Left lung (tissue), 10 donors: Measurements from ENCODE around the gene FOCAD. TPM values are rescaled to one million over a fixed set of nuclear protein-coding genes. Genes with fewer than 3 reads are reported as not detected.
A peak's percentile ranks its signal among the peaks of the same experiment; 100 is the strongest.

Source experiments
- ATAC-seq: fragments of 200-7000 bp; cut with Tn5 transposase; one replicate; pipeline ENCODE4 v1.9.1; 2020; ENCODE audit warnings: moderate library complexity
- DNase-seq, 4 donors: peaks; one replicate each; pipeline ENCODE4 v3.0.0-alpha.2; 2013 to 2020
- H3K27ac ChIP-seq, 2 donors: fragments of 200-600 bp; sonication (generic) in 1 of 2; one replicate each; pipeline versions ENCODE4 v1.5.0 to v1.8.0; 2020 to 2021
- H3K27me3 ChIP-seq, 2 donors: fragments of 200-600 bp; sonication (generic) in 1 of 2; one replicate each; pipeline versions ENCODE4 v1.5.0 to v1.8.0; 2020 to 2021
- H3K36me3 ChIP-seq, 2 donors: fragments of 200-600 bp; sonication (generic) in 1 of 2; one replicate each; pipeline versions ENCODE4 v1.5.0 to v1.8.0; 2020 to 2021
- H3K4me1 ChIP-seq, 2 donors: fragments of 200-600 bp; one replicate each; pipeline ENCODE4 v1.8.0; 2021
- H3K4me3 ChIP-seq, 2 donors: fragments of 200-600 bp; sonication (generic) in 1 of 2; one replicate each; pipeline versions ENCODE4 v1.5.0 to v1.8.0; 2020 to 2021; ENCODE audit warnings: mild to moderate bottlenecking in 1 of 2
- H3K9me3 ChIP-seq, 2 donors: fragments of 200-600 bp; sonication (generic) in 1 of 2; one replicate each; pipeline versions ENCODE4 v1.5.0 to v1.8.0; 2020 to 2021
- CTCF ChIP-seq, 2 donors: fragments of 200-600 bp; sonication (generic) in 1 of 2; IDR thresholded peaks; one replicate each; pipeline versions ENCODE4 v1.5.0 to v1.8.0; 2021; ENCODE audit warnings: antibody characterized with exemption in 2 of 2
- intact Hi-C, 2 donors: fragments of 100-400 bp; cut with DNase I; formaldehyde crosslinking; loops; one replicate each; pipeline versions ENCODE4 v1.11.2 to v1.14.2; 2022
- polyA plus RNA-seq, 6 donors: library from polyadenylated mRNA; unstranded; fragments of 120-200 nt; gene quantifications; one replicate each; pipeline ENCODE4 v1.2.1, GENCODE V29; 2013; ENCODE audit not compliant: insufficient read length in 6 of 6
- total RNA-seq, 2 donors: library from RNA; stranded (reverse); fragmentation: NEBNext Ultra II Directional; extraction: Animal tissue kit (Norgen Biotek cat#: 25700); gene quantifications; one replicate each; pipeline ENCODE4 v1.2.1, GENCODE V29; 2021
- donor health status: DM: no; HTN: yes; CAD: no.
- donor health status: DM: no; HTN: no; CAD: no.

The FOCAD gene
- total and polyA plus RNA-seq, 8 donors = 23.6 to 43.1 (median 29.9) TPM

- Histone ChIP-seq H3K27me3 (no peaks in the 10 kb centered on the region), H3K27ac (no peak overlapping the region), H3K36me3 (no peaks in the 10 kb centered on the region), H3K4me3 (peak overlapping the region in 1 of 2 donors; percentile 42), H3K4me1 (no peaks in the 10 kb centered on the region), H3K9me3 (no peaks in the 10 kb centered on the region)
- DNase-seq (no peak), ATAC-seq (no peak)
- no peak for TF ChIP-seq CTCF (IDR thresholded peaks at IDR 0.05)
- intact Hi-C loops = no loop called here
These were observed 24.5 kb upstream of the FOCAD start for GRCh38 chr9:20659474-20659967.

GRCh38 chr9:20662156-20662555 lies 21.9 kb upstream of the FOCAD start:
- no peak for TF ChIP-seq CTCF (IDR thresholded peaks at IDR 0.05)
- Histone ChIP-seq H3K4me3 (no peak overlapping the region), H3K36me3 (no peaks in the 10 kb centered on the region), H3K4me1 (no peaks in the 10 kb centered on the region), H3K27ac (no peak overlapping the region), H3K9me3 (no peaks in the 10 kb centered on the region), H3K27me3 (no peaks in the 10 kb centered on the region)
- ATAC-seq = no peak
- no peak for DNase-seq
- intact Hi-C loops = no loop called here

GRCh38 chr9:20663133-20663532 lies 20.9 kb upstream of the FOCAD start:
- DNase-seq (no peak), ATAC-seq (no peak)
- no peaks in the 10 kb centered on the region for H3K4me1 ChIP-seq
- intact Hi-C loops = no loop called here
- no peaks in the 10 kb centered on the region for H3K27me3 ChIP-seq
- TF ChIP-seq CTCF (IDR thresholded peaks at IDR 0.05) = no peak
- no peaks in the 10 kb centered on the region for H3K9me3 ChIP-seq
- H3K27ac ChIP-seq = no peak overlapping the region
- H3K4me3 ChIP-seq = no peak overlapping the region
- no peaks in the 10 kb centered on the region for H3K36me3 ChIP-seq

GRCh38 chr9:20664501-20664900 lies 19.6 kb upstream of the FOCAD start:
- H3K27me3 ChIP-seq = no peaks in the 10 kb centered on the region
- no peaks in the 10 kb centered on the region for H3K4me1 ChIP-seq
- no peak for TF ChIP-seq CTCF (IDR thresholded peaks at IDR 0.05)
- H3K36me3 ChIP-seq = no peaks in the 10 kb centered on the region
- DNase-seq (no peak), ATAC-seq (no peak)
- no peak overlapping the region for H3K4me3 ChIP-seq
- intact Hi-C loops = no loop called here
- H3K9me3 ChIP-seq = no peaks in the 10 kb centered on the region
- H3K27ac ChIP-seq = no peak overlapping the region

GRCh38 chr9:20670395-20670794 lies 13.7 kb upstream of the FOCAD start:
- TF ChIP-seq CTCF (IDR thresholded peaks at IDR 0.05) = no peak

More at GRCh38 chr9:20670395-20670794, 13.7 kb upstream of the FOCAD start:
- Histone ChIP-seq H3K4me3 (no peak overlapping the region), H3K27me3 (no peaks in the 10 kb centered on the region), H3K27ac (no peak overlapping the region), H3K36me3 (no peaks in the 10 kb centered on the region), H3K4me1 (no peaks in the 10 kb centered on the region), H3K9me3 (no peaks in the 10 kb centered on the region)
- intact Hi-C loops = no loop called here
- no peak for DNase-seq
- ATAC-seq = no peak
